ENCODE results near the gene AKNA. TPM values are rescaled to one million over a fixed set of nuclear protein-coding genes. Genes with fewer than 3 reads are reported as not detected.

AKNA gene
- total and polyA plus RNA-seq, 2 of the 8 experiments (the other 6 are each of a cell fraction or from before 2014, with no cell fraction given), result 21.0 to 27.4 TPM

DNA sequence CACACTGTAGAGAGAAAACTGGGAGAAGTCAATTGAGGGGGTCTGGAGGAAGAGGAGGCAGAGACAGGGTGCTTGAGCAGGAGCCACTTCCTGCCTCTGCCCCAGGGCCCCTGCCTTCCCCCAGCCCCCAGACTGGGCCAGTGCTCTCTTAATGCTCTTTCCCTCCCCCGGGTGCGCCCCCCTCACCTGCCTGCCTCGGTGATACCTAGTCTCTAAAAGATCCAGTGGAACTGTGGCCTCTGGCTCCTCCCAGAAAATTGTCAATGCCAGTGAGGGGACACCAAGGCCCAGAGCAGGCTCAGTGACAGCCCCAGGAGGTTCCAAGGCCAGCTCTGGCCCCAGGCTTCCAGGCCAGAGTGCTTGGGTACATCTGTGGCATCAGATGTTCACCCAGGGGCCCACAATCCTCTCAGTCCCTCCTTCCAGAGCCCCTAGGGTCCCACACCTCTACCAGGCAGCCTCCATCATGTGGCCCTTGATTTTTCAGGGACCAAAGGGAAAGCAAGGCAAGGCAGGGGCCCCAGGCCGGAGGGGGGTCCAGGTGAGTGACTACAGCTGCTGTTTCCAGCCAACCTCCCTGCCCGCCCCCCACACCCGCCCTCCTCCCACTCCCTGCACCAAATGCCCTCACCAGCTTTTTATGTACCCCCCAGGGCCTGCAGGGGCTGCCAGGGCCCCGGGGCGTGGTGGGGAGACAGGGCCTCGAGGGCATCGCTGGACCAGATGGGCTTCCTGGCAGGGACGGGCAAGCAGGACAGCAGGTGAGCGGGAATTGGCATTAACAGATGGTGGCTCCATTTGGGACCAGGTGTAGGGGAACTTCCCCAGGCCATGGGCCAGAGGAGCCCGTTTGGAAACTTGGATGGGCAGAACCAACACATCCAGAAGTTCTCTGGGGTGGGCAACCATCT lies 98.0 kb downstream of the AKNA start:
- H4K8ac ChIP-seq (ENCODE audit: extremely low read depth, insufficient read depth, low read length), result no peak overlapping the region
- FAIRE-seq (no peak), DNase-seq (ENCODE audit: low read depth in 1 of 2, low spot score in 2 of 2) (peak in 1 of 2 experiments; percentile 44)
- whole genome bisulfite sequencing, 2 experiments (ENCODE audit: extremely low coverage in 1 of 2, insufficient coverage in 1 of 2, insufficient read length in 1 of 2, insufficient replicate concordance in 2 of 2, low coverage in 1 of 2, low lambda C conversion rate in 2 of 2, missing lambda C conversion rate in 1 of 2), result 91% methylated on average over 13 of the region's 13 CpGs; no CpG with 5 or more reads in 1 of the 2 experiments
- no peak overlapping the region for H3K9ac ChIP-seq (replicated peaks in 1 of 4; ENCODE audit: extremely low read depth in 1 of 4, low read depth in 3 of 4, low read length in 3 of 4)
- POLR2A ChIA-PET (ENCODE audit: partially characterized antibody), result interaction anchor here (1.3 kb wide), 1 partner anchor 194 kb away, joined by 3 read pairs; no protein-coding TSS in a partner anchor
- H2BK5ac ChIP-seq (ENCODE audit: low read depth, low read length), result no peak overlapping the region
- no peak overlapping the region; the same call in 1 of the 2 replicates for H2AK5ac ChIP-seq (ENCODE audit: low read depth, low read length)
- no peak overlapping the region for H2BK20ac ChIP-seq (ENCODE audit: low read length)
- CTCF ChIA-PET (ENCODE audit: partially characterized antibody), result interaction anchor here (1.1 to 6.3 kb wide), 32 partner anchors 10 to 215 kb away, joined by 3 to 205 read pairs (median 8); partner anchors contain the start of genes AMBP and COL27A1
- H3K27me3 ChIP-seq (replicated peaks in 1 of 4; ENCODE audit: control insufficient read depth in 3 of 4, extremely low read depth in 1 of 4, insufficient read depth in 3 of 4, low read length in 3 of 4), result no peaks in the 10 kb centered on the region
- H3K56ac ChIP-seq (replicated peaks; ENCODE audit: insufficient read length, low read depth, low read length), result no peak overlapping the region
- H3K23me2 ChIP-seq (ENCODE audit: low read depth, low read length), result no peaks in the 10 kb centered on the region
- peaks cover 3 to 10% (median 9%) of the 10 kb centered on the region in 4 experiments; a peak in 7 of 8 replicates for H3K36me3 ChIP-seq (ENCODE audit: control insufficient read depth in 2 of 4, insufficient read depth in 4 of 4, low read length in 3 of 4)
- peaks cover 0 to 4% of the 10 kb centered on the region in 2 experiments; a peak in 2 of 4 replicates for H3K9me3 ChIP-seq (ENCODE audit: insufficient read depth in 2 of 2, low read depth in 1 of 2, low read length in 1 of 2)
- no peak overlapping the region for H2BK12ac ChIP-seq (ENCODE audit: low read depth, low read length)
- H3K27ac ChIP-seq (ENCODE audit: low read depth, low read length), result no peak overlapping the region
- no peak overlapping the region for H3K23ac ChIP-seq (ENCODE audit: insufficient read length)
- TF ChIP-seq BCL11A (IDR thresholded peaks at IDR 0.05; ENCODE audit: low read depth in 2 of 2, low read length in 2 of 2), result no peak
- no peak for TF ChIP-seq RFX5 (IDR thresholded peaks at IDR 0.05; ENCODE audit: borderline replicate concordance, low read depth, low read length)
- TF ChIP-seq NRF1 (IDR thresholded peaks at IDR 0.05; ENCODE audit: low read depth, low read length), result no peak
- no peak for TF ChIP-seq EGR1 (IDR thresholded peaks at IDR 0.05; ENCODE audit: borderline replicate concordance, low read depth, low read length)
- no peak for TF ChIP-seq SAP30 (IDR thresholded peaks at IDR 0.05; ENCODE audit: insufficient read depth, insufficient replicate concordance, low read length)
- H3K18ac ChIP-seq (ENCODE audit: extremely low read depth, low read length), result no peak overlapping the region
- H3K4me2 ChIP-seq (ENCODE audit: insufficient read depth in 1 of 2, low read depth in 2 of 2, low read length in 2 of 2), result no peak overlapping the region
- no peak overlapping the region for H2BK120ac ChIP-seq (replicated peaks; ENCODE audit: low read depth, low read length)
- peaks cover 0 to 20% (median 4%) of the 10 kb centered on the region in 4 experiments; a peak in 5 of 7 replicates for H3K4me1 ChIP-seq (replicated peaks in 1 of 4; ENCODE audit: control insufficient read depth in 3 of 4, insufficient read depth in 4 of 4, low read length in 3 of 4)
- no peak overlapping the region for H2AFZ ChIP-seq (ENCODE audit: low read length)
- H3K4me3 ChIP-seq (ENCODE audit: extremely low read depth in 1 of 4, insufficient read depth in 2 of 4, low read depth in 3 of 4, low read length in 4 of 4), result no peak overlapping the region
- H3K79me1 ChIP-seq (ENCODE audit: low read depth, low read length), result no peaks in the 10 kb centered on the region
- no peak overlapping the region for H4K5ac ChIP-seq (ENCODE audit: insufficient read length, low read depth, low read length)
- H3K79me2 ChIP-seq (ENCODE audit: control insufficient read depth in 1 of 2, insufficient read depth in 2 of 2, low read length in 2 of 2), result no peaks in the 10 kb centered on the region
- H4K20me1 ChIP-seq (replicated peaks in 1 of 2; ENCODE audit: control insufficient read depth in 1 of 2, insufficient read depth in 2 of 2, low read length in 2 of 2), result peaks cover 0 to 4% of the 10 kb centered on the region in 2 experiments
- H3K14ac ChIP-seq (ENCODE audit: insufficient read length), result no peak overlapping the region
- H2BK15ac ChIP-seq (ENCODE audit: low read length), result no peak overlapping the region
- no peak overlapping the region for H3K4ac ChIP-seq (replicated peaks; ENCODE audit: insufficient read length, low read depth, low read length)
- H4K91ac ChIP-seq (replicated peaks; ENCODE audit: insufficient read length, low read length), result no peak overlapping the region
